GM18861 (cell line): ENCODE data around the gene RSRP1.
"Not testable (repeated sequence)": the region's sequence is repeated elsewhere in the genome, so short reads cannot be mapped to it uniquely, and the experiment has no call there.

Experiments
- ATAC-seq: cut with Tn5 transposase; IDR thresholded peaks from one replicate; pipeline ENCODE4 v1.9.1; 2021; ENCODE audit not compliant: unreplicated experiment

The RSRP1 gene

DNA sequence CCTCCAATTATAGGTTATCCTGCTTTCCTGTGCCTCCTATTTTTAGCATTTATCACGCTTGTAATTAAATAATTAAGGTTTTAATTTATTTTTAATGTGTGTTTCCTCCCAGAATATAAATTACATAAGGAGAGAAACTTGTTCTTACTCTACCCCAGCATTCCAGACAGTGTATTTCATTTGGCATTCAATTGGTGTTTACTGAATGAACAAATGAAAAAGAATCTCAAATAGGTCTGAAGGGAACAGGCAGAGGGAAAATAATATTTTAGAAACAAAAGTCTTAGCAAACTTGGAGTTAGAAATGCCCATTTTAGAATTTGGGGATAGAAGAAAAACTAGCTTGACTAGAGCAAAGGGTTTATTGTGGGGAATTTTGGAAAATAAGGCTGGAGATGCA lies 9.9 kb upstream of the RSRP1 start:
- no peak for ATAC-seq

- no peak for ATAC-seq
Observed at GRCh38 chr1:25256578-25256965, 9.3 kb upstream of the RSRP1 start.

- no peak for ATAC-seq
Observed at GRCh38 chr1:25255706-25256577, 8.7 kb upstream of the RSRP1 start.

GRCh38 chr1:25253911-25254310 lies 6.7 kb upstream of the RSRP1 start:
- no peak for ATAC-seq

- ATAC-seq, result no peak
Observed at GRCh38 chr1:25247829-25248754, 838 bp upstream of the RSRP1 start.

- no peak for ATAC-seq
Observed at GRCh38 chr1:25246600-25247023, 642 bp downstream of the RSRP1 start.

- no peak for ATAC-seq
Observed at GRCh38 chr1:25245809-25246599, 1.2 kb downstream of the RSRP1 start.

GRCh38 chr1:25245393-25245792 lies 1.9 kb downstream of the RSRP1 start:
- ATAC-seq, result no peak

DNA sequence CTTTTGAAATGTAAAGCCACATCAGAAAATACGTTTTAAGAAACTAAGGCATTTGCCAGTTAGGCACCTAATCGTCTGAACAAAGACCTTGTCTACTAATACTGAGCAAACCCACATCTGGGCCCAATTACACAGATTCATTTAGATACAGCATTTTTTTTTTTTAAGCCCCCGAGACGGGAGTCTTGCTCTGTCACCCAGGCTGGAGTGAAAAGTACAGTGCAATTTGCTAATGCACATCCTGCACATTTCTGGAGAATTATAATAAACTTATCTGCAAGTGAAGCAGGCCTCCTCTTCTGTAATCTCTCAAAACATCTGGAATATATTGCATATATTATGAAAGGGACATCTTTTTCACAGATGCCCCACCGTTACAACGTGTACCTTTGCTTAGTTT lies 3.3 kb downstream of the RSRP1 start:
- no peak for ATAC-seq

DNA sequence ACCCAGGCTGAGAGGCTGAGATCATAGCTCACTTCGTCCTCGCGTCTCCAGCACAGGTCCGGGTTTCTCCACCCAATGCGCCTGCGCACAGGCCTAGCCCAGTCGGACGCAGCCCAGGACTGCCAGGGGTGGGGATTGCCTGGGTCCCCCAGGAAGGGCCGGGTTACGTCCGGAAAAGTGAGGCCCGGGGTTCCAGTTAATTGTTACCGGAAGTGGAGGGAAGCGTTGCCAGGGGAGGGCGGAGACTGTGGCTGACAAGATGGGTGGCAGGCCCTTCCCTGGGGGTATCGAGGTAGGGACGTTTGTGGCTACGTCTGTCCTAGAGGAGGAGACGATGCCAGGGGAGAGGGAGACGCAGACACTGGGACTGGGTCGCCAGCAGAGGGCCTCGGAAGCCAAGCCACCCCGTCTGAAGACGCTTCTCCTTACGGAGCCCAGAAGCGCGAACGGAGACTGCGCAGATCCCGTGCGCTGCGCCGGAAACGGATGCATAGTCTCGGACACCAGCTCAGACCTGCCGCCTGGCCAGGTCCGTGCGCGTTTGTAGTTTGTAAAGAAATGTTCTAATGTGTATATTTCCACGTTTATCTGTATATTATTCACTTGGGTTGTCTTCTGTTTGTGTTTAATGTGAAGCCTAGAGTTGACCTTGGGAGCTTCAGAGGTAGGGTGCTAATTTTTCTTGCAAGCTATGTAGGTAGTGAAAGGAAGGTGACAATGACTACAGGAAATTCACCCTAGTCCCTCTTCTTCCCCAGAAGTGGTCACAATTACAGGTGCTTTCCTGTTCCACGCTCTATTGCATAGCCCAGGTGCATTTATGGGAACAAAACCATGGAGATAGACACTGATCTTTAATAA lies 7.3 kb downstream of the RSRP1 start:
- ATAC-seq, result peak; percentile 55

- no peak for ATAC-seq
Observed at GRCh38 chr1:25238046-25238445, 9.2 kb downstream of the RSRP1 start.

DNA sequence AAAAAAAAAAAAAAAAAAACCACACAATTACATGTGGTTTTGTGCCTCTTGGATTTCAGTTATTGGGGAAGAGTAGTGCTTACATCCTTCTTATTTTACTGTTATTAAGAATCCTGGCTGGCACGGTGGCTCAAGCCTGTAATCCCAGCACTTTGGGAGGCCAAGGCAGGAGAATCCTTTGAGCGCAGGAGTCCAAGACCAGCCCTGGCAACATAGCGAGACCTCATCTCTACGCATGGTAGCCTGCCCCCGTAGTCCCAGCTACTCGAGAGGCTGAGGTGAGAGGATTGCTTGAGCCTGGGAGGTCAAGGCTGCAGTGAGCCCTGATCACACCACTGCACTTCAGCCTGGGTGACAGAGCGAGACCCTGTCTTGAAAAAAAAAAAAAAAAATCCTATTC lies 11.0 kb downstream of the RSRP1 start:
- not testable (repeated sequence) for ATAC-seq

GRCh38 chr1:25235411-25235810 lies 11.8 kb downstream of the RSRP1 start:
- not testable (repeated sequence) for ATAC-seq

- peak; percentile 43 for ATAC-seq
Observed at GRCh38 chr1:25232866-25233784, 14.1 kb downstream of the RSRP1 start.

DNA sequence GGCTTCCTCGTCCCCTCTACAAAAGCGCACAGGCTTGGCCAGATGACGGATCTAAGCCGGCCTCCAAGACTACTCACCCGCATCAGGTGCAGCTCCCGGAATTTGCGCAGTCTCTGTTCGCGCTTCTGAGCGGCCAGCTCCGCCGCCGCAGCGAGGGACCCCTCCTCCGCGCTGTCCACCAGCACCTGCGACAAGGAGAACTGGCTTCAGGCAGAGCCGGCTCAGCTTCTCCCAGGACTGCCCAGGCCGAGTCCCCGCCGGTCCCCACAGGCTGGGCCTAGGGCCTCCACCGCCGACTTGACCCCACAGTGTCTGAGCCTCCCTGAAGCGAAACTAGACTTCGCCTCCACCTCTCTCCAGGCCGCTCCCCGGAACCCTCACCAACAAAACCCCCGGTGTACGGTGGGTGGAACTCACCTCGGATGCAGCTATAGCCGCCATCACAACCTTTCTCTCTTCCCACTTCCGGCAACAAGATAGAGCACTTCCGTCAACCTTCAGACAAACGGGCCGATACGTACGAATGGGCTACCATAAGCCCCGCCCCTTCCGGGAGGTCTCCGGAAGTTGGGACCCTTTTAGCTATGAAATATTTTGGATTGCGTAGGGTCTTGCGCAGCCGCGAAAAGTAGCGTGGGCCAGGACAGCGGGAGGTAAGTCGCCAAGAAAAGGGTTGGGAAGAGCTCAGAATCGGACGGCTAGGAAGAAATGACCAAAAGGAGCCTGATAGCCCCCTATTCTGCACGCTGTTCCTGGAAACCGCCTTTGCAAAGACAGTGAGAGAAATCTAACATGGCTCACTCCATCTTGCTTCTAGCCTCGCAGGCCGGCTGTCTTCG lies 15.0 kb downstream of the RSRP1 start, which contains the start of gene SYF2:
SYF2 (minus strand) TSS at position 476 of the 839 bp plus-strand sequence; CDS start at position 441, 35 bp downstream.
- peak; percentile 65 for ATAC-seq

DNA sequence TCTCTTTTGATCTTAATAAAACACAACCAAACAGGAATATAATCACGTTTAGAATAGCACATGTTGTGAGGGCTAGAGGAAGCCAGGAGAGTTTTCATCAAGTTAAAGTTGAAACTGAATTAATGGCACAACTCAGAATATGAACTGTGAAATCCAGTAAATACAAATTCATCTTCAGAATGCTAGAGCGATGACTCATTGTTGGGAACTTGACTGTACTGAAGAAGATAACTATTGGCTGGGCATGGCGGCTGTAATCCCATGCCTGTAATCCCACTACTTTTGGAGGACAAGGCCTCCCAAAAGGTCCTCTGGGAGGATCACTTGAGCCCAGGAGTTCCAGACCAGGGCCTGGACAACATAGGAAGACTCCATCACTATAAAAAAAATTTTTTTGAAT lies 23.8 kb downstream of the RSRP1 start:
- ATAC-seq, result no peak

DNA sequence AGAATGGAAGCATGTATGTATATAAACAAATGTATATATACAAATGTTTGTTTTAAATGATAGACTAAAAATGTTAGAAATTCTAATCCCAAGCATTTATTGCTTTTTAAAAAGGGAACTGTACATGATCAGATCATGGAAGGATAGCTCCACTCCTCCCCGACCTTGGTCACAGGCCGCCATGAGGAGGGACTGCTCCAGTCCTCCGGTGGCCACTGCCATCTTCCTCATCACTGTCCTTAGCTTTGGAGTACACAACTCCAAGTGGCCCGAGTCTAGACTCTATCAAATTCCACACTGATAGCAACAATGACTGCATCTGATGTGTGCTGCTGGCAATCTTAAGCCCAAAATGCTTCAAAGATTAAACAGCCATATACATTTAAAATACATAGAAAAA lies 24.6 kb downstream of the RSRP1 start:
- no peak for ATAC-seq

DNA sequence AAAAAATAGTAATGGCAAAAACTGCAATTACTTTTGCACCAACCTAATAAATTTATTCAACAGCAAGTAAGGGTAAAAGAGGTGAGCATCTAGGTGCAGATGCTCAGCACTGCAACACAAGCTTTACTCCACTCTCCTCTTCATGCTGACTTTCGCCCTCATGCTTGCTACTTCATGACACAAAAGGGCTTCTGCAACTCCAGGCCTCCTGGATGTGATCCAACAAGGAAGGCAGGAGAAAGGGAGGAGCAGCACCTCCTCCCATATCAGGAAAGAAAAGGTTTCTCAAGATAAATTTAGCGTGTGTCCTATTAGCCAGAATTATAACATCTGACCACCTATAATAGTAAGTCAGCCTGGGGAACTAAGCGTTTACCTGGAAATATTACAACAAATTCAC lies 26.6 kb downstream of the RSRP1 start:
- no peak for ATAC-seq
